GM18498 (cell line): ENCODE data around the gene RTP1.
"Not testable (repeated sequence)": the region's sequence is repeated elsewhere in the genome, so short reads cannot be mapped to it uniquely, and the experiment has no call there.

Experiments used
- ATAC-seq: cut with Tn5 transposase; IDR thresholded peaks from one replicate; pipeline ENCODE4 v1.9.1; 2021; ENCODE audit warnings: mild to moderate bottlenecking, moderate library complexity; ENCODE audit not compliant: unreplicated experiment

RTP1 gene, protein sequence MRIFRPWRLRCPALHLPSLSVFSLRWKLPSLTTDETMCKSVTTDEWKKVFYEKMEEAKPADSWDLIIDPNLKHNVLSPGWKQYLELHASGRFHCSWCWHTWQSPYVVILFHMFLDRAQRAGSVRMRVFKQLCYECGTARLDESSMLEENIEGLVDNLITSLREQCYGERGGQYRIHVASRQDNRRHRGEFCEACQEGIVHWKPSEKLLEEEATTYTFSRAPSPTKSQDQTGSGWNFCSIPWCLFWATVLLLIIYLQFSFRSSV

DNA sequence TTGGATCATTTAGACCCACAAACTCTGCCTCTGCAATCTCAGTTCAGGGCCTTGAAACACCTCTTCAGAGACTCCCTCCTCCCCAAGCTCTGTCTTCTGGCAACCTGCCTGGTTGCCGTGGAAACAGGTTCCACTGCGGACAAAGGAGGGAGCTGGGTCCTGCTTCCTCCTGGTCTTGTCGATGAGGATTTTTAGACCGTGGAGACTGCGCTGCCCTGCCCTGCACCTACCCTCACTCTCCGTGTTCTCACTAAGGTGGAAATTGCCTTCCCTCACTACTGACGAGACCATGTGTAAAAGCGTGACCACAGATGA lies at the start of gene RTP1:
Gene RTP1 (plus strand): TSS at position 152 of the 315 bp plus-strand sequence. CDS start 30 bp downstream, at position 182.
- no peak for ATAC-seq

DNA sequence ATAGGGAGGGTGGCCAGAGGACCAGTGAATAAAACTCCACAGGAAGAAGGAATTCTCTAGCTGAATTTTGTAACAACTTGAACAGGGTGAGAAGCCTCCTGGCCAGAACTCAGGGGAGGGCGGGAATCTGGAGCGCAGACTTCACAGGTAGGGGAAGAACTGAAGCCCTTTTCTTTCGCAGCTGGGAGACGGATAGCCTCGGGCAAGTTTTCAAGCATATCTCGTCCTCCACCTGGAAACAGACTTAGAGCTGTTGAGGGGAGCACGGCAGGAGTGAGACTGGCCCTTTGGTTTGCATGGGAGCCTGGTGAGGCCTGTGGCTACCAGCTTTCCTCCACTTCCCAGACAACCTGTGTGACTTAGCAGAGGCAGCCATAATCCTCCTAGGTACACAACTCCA lies 47.1 kb upstream of the RTP1 start:
- ATAC-seq = no peak

DNA sequence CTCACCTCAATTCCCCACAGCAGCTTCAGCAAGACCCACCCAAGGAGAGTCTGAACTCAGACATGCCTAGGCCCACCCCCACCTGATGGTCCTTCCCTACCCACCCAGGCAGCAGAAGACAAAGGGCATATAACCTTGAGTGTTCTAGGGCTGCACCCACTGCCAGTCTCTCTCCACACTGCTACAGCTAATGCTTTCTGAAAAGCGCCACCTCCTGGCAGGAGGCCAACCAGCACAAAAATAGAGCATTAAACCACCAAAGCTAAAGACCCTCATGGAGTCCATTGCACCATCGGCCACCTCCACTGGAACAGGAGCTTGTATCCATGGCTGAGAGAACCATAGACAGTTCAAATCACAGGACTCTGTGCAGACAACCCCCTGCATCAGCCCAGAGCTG lies 46.7 kb upstream of the RTP1 start:
- ATAC-seq = no peak

DNA sequence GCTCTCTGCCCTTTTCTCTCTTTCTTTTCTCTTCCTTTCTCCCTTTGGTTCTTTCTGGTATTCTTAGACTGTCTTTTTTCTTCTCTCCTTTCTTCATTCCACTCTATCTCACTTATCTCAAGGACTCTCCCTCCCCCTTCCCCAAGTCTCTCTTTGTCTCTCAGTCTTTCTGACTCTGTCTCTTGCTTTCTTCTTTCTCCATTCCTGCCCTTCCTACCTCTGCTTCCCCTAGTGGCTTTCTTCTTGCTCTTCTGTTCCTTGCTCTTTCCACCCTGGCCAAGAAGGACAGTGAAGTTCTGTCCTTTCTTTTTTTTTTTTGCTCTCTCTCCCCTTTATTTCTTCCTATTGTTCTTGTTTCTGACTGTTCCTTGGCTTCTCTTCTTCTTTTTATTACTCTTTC lies 35.7 kb upstream of the RTP1 start:
- ATAC-seq = no peak

DNA sequence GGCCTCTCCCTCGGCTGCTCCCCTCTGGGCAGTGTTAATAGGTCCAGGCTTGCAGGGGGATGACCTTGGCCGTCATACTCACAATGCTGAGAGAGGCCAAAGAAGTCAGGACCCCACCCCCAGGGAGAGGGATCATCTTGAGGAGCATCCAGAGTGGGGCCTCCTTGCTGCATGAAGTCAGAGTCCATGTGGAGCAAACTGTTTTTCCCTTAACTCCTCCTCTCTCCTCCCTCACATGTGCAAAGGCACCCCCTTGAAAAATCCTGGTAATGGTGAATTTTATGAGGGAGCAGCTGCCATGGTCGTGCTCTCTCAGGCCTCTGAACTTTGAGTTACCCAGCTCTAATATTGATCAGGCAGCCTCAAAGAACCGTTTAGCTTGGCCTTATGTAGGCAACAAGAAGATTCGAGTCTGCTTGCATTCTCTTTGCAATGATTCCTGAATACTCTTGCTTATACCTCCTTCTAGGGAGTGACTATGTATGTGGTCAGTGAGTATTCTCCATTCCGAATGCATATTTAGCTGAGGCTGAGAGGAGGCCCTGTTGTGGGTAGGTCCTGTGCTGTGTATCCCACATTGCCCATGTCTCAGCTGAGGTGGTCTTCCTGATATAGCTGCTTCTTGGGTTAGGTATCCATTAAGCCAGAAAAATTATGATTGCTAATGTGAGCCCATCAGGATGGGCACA lies 34.9 kb upstream of the RTP1 start:
- ATAC-seq = no peak

DNA sequence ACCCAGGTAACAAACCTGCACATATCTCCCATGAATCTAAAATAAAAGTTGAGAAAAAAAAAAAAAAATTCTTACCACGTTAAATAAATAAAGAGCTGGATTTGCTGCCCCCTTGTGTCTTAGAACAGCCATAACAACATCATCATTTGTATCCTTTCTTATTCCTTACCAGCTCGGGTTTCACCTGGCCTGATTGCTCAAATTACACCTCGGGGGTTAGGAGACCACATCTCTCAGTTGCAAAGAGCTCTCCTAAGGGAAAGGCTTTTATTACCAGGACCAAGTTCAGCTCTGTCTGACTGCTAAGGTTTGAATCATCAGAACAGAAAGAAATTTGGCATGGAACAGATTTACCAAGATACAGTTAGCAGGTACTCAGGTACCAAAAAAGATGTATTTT lies 32.1 kb upstream of the RTP1 start:
- no peak for ATAC-seq

DNA sequence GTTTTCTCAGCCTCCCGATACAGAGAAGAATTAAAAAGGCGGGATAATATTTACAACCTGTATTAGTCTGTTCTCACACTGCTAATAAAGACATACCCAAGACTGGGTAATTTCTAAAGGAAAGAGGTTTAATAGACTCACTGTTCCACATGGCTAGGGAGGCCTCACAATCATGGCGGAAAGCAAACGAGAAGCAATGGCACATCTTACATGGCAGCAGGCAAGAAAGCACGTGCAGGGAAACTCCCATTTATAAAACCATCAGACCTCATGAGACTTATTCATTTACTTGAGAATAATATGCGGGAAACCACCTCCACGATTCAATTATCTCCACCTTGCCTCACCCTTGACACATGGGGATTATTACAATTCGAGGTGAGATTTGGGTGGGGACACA lies 30.5 kb upstream of the RTP1 start:
- ATAC-seq = no peak

DNA sequence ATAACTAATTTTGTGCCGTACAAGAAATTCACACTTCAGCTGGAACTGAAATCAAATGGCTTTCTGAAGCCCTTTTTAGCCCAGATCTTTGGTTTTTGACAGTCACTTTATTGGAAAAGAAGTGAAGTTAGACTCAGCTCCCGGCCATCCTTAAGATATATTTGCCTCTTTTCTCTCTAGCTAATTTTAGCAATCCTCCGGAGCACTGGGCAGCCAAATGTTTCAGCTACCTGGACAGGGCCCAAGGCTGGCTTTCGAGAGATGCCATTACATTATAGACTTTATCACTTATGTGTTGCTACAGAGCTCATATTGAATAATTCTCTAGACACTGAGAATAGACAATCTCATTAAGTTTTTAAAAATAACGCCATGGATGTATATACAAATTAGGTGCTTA lies 29.5 kb upstream of the RTP1 start:
- ATAC-seq = no peak

DNA sequence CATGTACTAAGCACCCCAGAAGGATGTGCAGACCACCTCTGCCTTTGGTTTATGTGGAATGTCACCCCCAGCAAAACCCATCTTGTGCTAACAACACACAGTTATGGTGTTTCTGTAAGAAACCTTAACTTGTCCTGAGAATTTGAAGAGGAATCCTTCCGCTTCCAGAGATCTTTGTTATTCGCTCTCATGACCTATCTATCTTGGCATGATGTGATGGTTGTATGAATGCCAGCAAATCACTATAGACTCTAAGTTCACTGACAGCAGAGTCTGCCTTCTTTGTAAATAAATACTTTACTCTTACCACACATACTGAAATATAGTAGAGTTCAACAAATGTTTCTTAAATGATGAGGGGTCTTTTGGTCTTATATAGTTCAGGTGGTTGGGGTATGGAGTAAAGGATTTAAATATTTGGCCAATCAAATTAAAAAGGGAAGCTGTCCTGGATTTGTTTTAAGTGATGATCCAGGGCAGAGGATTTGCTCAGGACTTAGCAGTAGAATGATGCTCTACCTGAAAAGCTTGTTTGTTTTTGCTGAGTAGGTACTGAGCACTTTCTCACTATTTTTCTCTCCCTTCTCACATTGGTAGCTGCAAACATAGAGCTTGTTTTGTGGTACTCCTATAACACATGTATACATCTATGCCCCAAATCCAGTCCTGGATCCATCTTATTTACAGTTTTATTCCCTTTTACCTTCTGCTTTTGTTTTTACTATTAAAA lies 27.9 kb upstream of the RTP1 start:
- ATAC-seq = no peak

DNA sequence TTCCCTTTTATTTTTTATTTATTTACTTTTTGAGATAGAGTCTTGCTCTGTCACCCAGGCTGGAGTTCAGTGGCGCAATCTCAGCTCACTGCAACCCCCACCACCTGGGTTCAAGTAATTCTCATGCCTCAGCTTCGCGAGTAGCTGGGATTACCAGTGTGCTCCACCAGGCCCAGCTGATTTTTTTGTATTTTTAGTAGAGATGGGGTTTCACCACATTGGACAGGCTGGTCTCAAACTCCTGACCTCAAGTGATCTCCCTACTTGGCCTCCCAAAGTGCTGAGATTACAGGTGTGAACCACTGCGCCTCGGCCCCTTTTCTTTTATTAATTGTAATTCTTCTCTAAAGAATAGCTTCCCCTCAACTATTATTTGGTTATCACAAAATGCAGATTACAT lies 26.4 kb upstream of the RTP1 start:
- not testable (repeated sequence) for ATAC-seq

DNA sequence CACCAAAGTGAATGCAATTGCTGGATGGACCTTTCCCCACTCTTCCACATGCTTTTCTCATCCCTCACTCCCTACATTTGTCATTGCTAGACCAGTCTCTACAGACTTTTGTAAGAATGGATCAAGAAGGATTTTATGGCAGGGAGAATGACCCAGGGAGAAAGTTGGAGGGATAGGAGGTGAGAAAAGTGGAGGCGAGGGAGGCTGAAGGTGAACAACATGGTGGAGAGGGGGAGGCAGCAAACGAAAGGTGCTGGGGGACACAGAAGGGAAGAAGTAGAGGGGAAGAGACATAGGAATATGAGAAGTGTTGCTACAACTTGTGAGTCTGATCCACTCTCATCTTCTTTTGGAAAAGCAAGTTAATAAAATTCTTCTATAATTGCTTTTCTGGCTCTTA lies 24.4 kb upstream of the RTP1 start:
- no peak for ATAC-seq

DNA sequence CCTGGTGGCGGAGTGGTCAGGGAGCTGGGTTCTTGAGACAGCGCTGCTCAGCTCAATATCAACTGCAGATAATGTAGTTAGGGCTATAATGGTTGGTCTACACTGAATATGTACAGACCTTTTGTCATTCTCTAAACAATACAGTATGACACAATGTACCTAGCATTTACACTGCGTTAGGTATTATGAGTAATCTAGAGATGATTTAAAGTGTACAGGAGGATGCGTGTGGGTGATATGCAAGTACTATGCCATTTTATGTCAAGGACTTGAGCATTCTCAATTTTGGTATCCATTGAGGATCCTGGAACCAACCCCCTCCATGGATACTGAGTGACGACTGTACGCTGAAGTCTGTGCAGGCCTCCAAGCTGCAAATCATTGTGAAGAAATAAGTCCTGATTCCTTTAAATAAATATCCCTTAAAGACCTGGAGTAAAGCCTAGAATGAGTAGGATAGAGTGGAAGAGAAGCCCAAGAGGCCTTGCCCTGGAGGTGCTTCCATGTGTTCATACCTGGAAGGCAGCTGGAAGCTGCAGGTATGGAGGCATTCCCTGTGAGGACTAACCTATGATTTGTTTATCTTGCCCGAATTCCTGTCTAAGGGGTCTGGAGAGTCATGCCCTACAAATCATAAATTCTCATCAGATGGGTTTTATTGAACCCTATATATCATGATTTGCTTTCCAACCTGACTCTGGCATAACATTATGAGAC lies 15.7 kb upstream of the RTP1 start:
- ATAC-seq = no peak

DNA sequence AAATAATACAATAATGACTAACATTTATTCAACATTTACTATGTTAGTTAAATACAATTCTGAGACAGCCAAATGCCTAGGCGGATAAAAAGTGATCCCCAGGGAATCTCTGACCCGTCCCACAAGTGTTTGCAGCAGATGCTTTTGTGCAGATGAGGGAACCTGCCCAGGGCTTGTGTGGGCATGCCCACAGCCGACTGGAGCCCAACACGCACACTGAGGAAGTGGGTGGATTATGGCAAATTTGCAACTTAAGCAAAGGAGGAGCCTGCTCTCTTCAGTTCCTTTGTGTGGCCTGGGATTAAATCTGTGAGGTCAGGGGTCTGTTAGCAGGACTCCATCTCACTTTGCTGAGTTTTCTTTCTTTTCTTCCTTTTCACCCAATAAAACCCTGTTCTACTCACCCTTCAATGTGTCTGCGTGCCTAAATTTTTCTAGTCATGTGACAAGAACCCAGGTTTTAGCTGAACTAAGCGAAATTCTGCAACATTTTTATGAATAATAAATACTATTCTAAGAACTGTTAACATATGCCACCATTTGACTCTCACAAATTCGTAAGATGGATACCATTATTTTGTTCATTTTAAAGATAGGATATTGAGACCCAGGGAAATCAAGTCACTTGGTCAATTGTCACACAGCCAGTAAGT lies 13.9 kb upstream of the RTP1 start:
- peak; percentile 68 for ATAC-seq

DNA sequence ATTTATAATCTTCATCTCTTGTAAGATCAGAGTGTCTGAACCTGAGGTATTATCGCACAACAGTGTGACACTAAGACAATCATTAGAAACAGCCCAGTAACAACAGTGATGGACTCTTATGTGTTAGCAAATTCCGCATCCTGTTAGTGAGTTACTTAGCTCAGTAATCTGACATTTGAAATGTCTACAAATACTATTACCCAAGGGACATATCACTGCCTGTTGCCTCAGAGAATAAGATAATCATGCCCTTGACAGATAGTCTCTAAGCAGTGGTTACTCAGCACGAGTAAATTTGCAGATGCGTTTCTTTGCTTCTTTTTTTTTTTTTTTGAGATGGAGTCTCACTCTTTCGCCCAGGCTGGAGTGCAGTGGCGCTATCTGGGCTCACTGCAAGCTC lies 13.4 kb upstream of the RTP1 start:
- no peak for ATAC-seq

DNA sequence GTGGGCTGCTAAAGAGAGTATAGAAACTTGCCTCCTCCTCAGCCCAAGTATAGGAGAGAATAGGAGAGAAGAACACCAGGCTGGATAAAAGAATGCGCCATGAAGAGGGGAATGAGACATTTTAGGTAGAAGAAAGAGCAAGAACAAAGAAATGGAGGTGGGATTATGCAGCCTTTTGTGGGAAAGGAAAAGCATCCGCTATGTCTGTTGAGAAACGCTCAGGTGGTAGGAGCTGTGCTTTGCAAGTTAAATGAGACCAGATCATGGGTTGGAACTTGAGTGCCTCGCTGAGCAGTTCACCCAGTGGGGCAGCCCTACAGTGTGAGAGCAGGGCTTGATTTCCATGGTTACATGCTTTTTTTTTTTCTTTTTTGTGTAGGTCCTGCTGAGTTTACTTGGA lies 11.5 kb upstream of the RTP1 start:
- no peak for ATAC-seq

DNA sequence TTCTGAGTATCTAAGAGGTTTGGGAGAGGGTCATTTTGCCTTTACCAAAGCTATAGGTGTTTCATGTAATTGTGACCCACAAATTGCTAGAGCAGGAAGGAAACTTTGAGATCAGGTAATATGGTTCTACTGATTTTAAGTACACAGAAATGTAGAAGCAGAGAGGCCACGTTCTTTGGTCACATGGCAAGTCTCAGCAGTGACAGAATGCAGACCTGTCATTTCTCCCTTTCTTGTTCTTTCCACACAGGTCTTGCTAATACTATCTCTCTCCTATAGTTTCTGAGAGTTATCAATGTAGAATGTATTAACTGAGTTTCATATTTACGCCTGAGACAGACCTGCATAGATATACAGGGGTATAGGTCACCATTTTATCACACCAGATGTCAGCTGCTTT lies 10.9 kb upstream of the RTP1 start:
- ATAC-seq = peak; percentile 15

DNA sequence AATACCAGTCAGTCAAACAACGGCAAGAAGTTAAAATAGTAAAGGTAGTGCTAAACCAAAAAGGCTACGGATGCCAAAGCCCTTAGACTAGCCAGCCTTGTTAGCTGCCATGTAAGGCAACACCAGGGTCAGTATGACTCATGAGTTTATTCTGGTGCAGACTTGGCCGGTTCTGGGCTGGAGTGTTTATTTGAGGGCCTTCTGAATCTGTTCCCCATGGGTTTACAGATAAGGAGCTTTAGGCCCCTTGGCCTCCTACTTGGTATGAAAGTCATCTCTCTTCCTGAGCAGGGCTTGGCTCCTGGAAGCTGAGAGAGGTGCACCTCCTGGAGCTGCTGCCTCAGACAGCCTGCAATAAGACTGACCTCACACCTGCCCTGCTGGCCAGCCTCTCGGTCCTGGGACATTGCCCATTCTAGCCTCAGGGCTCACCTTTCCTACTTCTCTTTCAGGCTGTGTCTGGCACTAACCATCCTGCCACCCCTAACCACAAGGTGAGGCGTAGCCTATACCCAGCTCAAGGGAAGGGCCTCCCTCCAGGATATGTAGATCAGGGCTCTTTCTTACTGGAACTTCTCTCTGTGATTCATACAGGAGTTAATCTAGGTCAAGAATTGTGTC lies 10.4 kb upstream of the RTP1 start:
- peak; percentile 54 for ATAC-seq

DNA sequence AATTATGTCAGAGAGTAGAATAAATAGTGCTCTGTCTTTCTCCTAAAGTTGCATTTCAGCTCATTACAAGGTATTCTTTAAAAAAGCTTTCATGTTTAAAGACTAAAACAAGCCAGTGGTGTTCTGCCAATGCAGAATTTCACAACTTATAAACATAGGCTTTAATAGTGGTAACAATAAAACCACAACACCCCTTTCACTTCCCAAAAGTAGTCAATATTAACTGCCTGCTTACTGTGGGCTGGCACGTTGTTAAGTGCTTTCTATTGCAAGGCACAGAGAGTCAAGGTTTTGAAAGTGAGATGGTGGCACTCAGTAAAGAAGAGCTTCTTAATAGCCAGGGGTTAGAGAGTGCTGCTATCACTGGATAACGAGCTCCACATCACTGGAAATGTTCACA lies 8.4 kb upstream of the RTP1 start:
- ATAC-seq = peak; percentile 64

DNA sequence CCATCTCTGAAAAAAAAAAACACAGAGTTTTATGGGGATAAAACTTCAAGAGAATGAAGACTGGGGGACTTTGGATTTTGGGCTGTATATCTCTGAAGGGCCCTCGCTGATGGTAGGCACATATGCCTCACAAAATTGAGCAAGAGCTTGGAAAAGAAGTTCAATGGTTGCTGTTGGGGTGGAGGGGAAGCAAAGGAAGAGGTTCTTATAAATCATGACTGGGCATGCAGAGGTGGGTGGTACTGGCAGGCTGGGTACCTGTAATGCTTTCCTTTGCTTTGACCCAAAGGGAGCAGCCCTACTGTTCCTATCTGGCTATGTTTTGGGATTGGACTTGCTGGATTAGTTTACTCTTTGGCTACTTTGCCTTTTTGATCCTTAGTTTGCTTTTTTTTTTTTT lies 6.0 kb upstream of the RTP1 start:
- no peak for ATAC-seq

DNA sequence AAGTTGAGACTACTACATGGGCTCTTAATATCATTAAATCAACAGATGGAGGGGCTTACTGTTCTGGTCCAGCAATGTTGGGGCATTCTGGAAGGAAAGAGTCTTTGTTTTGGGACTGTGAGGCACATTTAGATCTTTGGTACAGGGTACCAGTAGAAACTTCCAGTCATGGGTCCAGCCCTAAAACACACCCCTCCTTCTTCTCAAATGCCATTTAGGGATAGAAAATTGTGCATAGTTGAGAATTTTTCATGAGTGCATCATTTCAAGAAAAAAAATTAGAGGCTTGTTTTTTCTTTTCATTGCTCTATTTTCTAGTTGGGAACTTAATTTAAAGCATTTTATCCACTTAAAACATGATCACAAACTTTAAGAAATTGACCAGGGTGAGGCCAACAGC lies 4.1 kb upstream of the RTP1 start:
- no peak for ATAC-seq
